ENCODE results near the gene NPPC.

DNA sequence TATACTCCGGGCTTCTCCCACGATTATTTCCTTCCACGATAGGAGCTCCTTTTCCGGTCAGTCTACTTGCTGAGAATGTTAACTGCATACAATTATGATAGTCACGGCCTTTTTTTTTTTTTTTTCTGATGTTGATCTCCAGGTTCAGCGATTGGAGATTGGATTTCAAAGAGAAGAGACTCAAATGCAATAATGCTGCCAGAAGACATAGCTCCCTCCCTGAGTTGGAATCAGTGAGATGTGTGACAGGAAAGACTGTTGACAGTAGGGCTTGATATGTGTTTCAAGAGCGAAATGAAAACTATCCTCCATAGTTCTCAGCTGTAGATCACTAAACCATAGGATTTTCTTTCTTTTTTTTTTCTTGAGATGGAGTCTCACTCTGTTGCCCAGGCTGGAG, 47.0 kb downstream of the NPPC start:
- TF ChIP-seq SMC3 (IDR thresholded peaks at IDR 0.05; ENCODE audit: borderline replicate concordance, low read length) (no peak), TAF1 (IDR thresholded peaks at IDR 0.05; ENCODE audit: borderline replicate concordance, low read depth, low read length) (no peak)
